GM21360 (cell line): ENCODE data around the gene RAD51D.
"Not testable (repeated sequence)": the region's sequence is repeated elsewhere in the genome, so short reads cannot be mapped to it uniquely, and the experiment has no call there.

Experiments used
- ATAC-seq: cut with Tn5 transposase; IDR thresholded peaks from one replicate; pipeline ENCODE4 v1.9.1; 2021; ENCODE audit warnings: mild to moderate bottlenecking, moderate library complexity; ENCODE audit not compliant: unreplicated experiment

Gene RAD51D

GRCh38 chr17:35141681-35142466, 22.2 kb upstream of the RAD51D start, which contains the start of gene NLE1:
Gene NLE1, minus strand, starts transcription at chr17:35142303. Its CDS starts 28 bp downstream, at chr17:35142275.
- ATAC-seq, result peak; percentile 88

- no peak for ATAC-seq
These were observed 18.6 kb upstream of the RAD51D start for GRCh38 chr17:35138218-35138617.

GRCh38 chr17:35135322-35135721, 15.7 kb upstream of the RAD51D start:
- no peak for ATAC-seq

GRCh38 chr17:35132816-35133550, 13.3 kb upstream of the RAD51D start:
- no peak for ATAC-seq

- no peak for ATAC-seq
These were observed 12.4 kb upstream of the RAD51D start for GRCh38 chr17:35132099-35132498.

GRCh38 chr17:35130392-35130791, 10.7 kb upstream of the RAD51D start:
- ATAC-seq, result no peak

GRCh38 chr17:35129973-35130351, 10.3 kb upstream of the RAD51D start:
- ATAC-seq, result no peak

- ATAC-seq, result no peak
These were observed 9.7 kb upstream of the RAD51D start for GRCh38 chr17:35129154-35129972.

- no peak for ATAC-seq
These were observed 8.3 kb upstream of the RAD51D start for GRCh38 chr17:35127751-35128514.

- no peak for ATAC-seq
These were observed 1.7 kb upstream of the RAD51D start, which contains the start of gene FNDC8 for GRCh38 chr17:35121315-35121714. Gene FNDC8, plus strand, starts transcription at chr17:35121615. Its CDS starts 79 bp downstream, at chr17:35121694.

- no peak for ATAC-seq
These were observed 1.7 kb downstream of the RAD51D start for GRCh38 chr17:35117984-35118383.

GRCh38 chr17:35116845-35117244, 2.8 kb downstream of the RAD51D start:
- ATAC-seq, result no peak

GRCh38 chr17:35110791-35111190, 8.9 kb downstream of the RAD51D start:
- ATAC-seq, result not testable (repeated sequence)

- ATAC-seq, result no peak
These were observed 14.7 kb downstream of the RAD51D start for GRCh38 chr17:35104844-35105450.

- no peak for ATAC-seq
These were observed 16.4 kb downstream of the RAD51D start for GRCh38 chr17:35103271-35103670.

- ATAC-seq, result no peak
These were observed 17.9 kb downstream of the RAD51D start for GRCh38 chr17:35101725-35102124.

- ATAC-seq, result no peak
These were observed 18.6 kb downstream of the RAD51D start for GRCh38 chr17:35101036-35101435.

GRCh38 chr17:35099908-35100307, 19.8 kb downstream of the RAD51D start:
- ATAC-seq, result no peak

GRCh38 chr17:35097776-35098175, 21.9 kb downstream of the RAD51D start:
- no peak for ATAC-seq

GRCh38 chr17:35095741-35096140, 23.9 kb downstream of the RAD51D start:
- ATAC-seq, result no peak
